ENCODE measurements around the gene GJB2.
"Not testable (repeated sequence)": the region's sequence is repeated elsewhere in the genome, so short reads cannot be mapped to it uniquely, and the experiment has no call there.

GJB2 gene

DNA sequence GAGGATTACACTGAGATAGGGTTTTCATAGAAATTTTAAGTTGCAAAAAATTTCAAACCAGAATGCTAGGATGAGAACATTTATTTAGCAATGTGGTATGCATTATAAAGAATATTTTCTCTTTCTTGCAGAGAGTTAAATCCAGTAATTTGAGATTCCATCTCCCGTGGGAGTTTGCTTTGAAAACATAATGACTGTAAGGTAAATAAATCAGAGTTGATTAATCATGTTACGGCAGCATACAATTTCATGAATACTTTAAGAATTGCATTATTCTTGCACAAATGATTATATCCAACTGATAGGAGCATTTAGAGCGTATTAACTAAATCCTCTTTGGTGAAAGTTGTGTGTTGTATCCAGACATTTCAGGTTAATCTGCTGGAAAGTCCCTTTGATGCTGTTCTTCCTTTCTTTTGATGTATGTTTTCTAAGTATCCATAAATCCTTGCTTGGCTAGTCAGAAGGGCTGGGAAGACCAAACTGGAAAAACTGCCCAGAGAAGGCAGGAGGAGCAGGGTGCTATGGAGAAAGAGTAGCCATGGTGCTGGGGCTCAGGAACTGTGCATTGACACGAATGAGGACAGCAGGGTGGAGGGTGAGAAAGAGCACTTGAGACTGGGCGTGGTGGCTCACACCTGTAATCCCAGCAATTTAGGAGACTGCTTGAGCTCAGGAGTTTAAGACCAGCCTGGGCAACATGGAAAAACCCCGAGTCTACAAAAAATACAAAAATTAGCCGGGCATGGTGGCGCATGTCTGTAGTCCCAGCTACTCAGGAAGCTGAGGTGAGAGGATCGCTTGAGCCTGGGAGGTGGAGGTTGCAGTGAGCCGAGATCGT lies 27.1 kb downstream of the GJB2 start:
- DNase-seq (ENCODE audit: low read depth in 2 of 2), result no peak

DNA sequence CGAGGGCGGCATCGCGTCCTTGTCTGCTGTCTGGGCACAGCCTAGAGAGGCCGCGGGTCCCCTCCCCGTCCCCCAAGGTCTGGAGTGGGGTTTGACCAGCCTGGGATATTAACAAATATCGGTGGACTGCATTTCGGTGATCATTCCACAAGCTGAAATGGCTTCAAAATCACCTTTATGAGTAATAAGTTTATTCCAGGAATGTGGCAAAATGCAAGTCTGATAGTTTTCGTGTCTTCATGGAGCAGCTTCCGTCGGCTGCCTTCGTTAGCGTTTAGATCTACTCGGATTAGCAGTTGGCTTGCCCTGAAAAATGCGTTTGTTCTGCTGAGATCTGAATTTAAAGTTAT lies 30.8 kb downstream of the GJB2 start:
- no peak for DNase-seq (ENCODE audit: low read depth in 2 of 2)

DNA sequence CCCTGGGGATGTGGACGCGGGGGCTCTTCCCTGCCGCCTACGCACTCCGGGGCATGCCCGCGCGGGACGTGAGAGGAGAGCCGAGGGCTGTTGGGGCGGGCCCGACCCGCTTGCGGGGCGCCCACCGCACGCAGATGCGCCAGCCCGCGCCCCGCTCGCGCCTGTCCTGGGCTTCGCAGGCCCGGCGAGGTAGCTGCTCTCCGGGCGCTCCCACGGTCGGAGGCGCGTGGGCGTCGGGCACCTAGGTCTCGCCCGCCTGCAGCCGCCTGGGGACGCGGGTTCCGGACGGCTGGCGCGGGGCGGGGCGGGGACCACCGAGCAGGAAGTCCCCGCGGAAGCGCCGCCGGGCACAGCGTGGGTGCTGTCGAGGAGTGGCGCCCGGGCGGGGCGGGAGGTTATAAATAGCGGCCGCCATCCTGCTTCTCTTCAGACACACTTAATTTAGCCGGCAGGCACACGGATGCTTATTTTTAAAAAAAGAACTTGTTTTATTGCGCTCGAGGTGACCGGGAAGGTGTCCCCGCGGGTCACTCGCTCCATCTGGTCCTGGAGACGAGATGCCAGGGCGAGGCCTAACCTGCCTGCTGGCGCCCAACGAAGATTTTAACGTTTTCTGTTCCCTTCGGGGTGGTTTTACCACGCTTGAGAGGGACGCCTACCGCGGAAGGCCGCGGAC lies 31.3 kb downstream of the GJB2 start:
- DNase-seq (ENCODE audit: low read depth in 2 of 2), result peak in 1 of 2 donors; percentile 25

DNA sequence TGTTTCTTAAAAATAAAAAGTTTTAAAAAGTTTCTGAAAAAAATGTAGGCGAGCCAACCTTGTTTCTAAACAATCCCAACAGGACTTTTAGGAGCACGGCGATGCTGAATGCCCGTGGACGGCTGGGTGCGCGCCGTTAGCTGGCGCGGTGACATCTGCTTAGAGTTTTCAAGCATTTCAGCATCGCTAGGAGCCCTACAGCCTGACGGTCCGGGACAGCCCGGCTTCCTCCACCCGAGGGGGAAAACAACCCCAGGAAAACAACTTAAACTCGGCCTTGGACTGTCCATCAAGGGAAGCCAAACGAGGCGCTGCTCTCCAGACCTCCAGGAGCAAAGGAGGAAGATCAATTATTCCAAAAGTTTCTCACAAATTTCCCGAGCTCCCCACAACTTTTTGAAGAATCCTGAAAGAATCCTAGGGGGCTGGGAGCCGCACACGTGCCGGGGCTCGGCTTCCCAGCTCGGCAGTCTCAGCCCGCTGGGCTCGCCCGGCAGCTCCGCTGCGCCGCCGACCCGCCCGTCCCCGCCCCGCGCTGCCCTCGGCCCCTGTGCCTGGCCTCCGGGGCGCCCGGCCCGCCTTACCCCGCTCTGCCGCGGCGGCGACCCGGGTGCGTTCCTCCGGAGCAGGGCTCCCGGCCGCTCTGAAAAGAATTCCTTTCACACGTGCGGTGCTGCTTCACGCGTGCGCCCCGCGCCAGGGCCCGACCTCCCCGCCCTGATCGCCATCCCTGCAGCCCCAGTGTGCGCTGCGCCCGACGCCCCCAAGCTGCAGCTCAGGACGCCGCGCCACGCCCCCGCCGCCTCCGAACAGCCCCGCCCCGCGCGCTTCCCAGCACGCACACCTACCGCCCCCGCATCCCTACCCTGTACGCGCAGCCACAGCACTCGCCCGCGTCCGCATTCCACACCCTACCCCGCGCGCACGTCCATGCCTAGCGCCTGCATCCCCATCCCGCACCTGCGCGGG lies 32.1 kb downstream of the GJB2 start, which contains the start of gene GJA3:
GJA3 (minus strand) TSS at position 747 of the 969 bp plus-strand sequence. CDS start 17,764 bp downstream, outside the sequence.
- peak in 1 of 2 donors; percentile 32 for DNase-seq (ENCODE audit: low read depth in 2 of 2)

DNA sequence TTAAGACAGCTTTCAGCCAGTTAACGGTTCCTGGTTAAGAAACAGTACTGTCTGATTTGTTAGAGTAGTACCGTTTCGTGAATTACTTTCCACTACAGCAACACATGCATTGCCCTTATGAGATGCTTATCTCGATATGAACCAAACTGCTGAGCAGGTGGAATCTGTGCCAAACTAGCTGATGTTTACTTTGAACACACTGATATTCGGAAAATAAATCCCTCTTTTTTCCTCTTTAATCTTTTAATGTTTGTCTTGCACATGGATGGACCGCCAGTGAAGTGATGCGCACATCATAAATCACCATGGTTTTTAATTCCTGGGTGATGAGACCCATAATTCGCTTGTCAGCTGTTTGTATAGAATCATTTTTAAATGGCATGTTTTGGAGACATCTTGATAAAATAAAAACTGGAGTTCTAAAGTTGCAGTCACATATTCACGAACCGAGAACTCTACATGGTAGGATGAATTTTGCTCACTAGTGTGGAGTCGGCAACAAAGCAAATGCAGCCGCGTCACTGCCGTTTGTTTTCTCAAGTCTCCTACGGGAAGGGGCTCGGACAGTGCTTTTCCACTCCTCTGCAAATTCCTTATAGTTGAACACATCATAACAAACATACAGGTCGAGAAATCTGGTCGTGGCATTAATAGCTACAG lies 33.0 kb downstream of the GJB2 start:
- DNase-seq (ENCODE audit: low read depth in 2 of 2), result no peak

DNA sequence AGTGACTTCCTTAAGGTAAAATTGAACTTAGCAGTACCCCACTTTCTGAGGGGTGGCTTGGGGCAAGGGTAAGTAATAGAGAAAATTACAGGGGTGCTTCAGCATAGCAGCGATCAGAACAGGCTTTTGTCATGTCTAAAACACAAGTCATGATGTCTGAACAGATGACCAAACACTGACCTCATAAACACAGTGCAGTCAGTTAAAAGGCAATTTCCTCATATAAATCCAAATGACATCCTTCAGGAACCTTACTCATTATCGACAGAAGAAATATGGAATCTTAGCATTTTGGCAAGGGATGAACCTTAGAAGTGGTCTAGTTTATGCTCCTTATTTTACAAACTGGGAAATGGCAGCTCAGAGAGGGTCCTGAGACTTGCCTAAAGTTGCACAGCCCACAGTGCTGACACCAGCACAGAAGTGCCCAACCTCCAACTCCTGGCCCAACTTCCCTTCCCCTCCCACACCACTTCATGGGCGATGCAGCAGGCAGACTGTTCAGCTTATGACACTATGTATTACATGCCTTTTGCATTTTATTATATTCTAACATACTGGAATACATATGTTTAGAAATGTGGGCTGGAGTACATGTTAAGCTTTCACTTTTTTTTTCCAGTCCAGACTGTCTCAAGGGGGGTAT lies 35.5 kb downstream of the GJB2 start:
- DNase-seq (ENCODE audit: low read depth in 2 of 2), result no peak

DNA sequence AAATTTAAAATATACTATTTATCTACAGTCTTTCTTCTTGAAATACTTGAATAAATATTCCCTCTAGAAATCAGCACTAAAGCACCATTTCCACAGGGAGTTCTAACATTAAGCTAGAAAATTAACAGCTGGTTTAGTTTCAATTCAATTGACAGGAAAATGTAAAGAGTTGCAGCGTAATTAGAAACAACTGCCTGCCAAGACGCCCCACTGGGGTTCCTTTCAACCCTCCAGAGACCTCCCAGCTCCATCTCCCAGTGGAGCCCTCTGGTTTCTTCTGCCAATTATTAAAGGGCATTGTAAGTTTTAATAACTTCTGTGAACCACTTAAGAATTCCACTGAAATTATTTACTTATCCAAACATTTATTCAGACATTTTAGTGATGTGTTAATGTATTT lies 36.0 kb downstream of the GJB2 start:
- no peak for DNase-seq (ENCODE audit: low read depth in 2 of 2)

DNA sequence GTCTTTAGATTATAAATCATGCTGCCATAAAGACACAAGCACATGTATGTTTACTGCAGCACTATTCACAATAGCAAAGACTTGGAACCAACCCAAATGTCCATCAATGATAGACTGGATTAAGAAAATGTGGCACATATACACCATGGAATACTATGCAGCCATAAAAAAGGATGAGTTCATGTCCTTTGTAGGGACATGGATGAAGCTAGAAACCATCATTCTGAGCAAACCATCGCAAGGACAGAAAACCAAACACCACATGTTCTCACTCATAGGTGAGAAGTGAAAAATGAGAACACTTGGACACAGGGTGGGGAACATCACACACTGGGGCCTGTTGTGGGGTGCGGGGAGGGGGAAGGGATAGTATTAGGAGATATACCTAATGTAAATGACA lies 39.4 kb downstream of the GJB2 start:
- DNase-seq (ENCODE audit: low read depth in 2 of 2), result not testable (repeated sequence)

DNA sequence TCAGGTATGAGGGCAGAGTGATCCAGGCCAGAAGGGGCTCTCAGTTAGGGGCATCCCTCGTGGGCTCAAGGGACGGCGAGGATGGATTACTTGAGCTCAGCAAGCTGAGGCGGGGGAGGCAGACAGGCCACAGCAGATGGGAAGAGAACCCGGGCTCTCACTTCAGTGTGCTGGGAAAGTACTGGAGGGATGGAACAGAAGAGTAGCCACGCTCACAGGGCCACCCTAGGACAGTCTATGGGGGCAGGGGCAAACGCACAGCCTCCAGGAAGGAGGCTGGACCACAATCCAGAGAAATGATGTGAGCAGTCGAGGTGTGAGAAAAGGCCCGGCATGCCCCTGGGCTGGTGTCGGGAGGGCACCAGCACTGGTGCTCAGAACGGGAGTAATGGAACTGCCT lies 41.1 kb downstream of the GJB2 start:
- no peak for DNase-seq (ENCODE audit: low read depth in 2 of 2)

DNA sequence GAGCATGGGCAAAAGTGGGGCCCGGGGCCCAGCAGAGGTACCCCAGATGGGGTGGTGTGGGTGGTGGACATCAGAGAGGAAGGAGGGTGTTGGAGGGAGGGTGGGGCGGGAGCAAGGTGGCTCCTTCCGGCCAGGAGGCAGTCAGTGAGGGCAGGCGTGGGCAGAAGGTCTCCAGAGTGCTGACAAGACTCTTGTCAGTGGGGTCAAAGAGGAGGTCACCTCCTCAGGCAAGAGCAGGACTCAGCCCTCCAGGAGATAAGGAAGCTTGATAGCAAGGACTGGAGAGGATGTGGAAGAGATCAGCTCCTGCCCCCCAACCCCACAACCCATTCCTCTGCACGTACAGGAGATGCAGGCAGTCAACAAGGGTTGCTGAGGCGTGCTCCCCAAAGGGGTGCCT lies 41.7 kb downstream of the GJB2 start:
- DNase-seq (ENCODE audit: low read depth in 2 of 2), result no peak

DNA sequence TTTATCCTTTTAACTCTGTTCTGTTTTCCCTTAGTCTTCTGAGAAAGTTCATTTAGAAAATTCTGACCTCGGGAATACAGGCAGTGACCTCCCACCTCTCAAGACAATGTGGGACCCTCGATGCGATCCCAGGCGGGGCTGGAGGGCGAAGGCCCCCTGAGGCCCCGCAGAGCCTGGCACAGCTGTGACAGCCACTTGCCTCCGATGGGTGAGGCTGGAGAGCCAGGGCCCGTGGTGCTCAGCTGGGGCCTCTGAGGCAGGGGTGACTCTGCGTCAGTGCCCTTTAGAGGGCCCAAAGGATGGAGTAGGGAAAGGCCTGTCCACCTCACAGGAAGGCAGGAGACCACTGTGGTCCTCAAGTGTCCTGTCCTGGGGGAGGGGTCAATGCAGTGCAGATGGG lies 42.2 kb downstream of the GJB2 start:
- no peak for DNase-seq (ENCODE audit: low read depth in 2 of 2)

DNA sequence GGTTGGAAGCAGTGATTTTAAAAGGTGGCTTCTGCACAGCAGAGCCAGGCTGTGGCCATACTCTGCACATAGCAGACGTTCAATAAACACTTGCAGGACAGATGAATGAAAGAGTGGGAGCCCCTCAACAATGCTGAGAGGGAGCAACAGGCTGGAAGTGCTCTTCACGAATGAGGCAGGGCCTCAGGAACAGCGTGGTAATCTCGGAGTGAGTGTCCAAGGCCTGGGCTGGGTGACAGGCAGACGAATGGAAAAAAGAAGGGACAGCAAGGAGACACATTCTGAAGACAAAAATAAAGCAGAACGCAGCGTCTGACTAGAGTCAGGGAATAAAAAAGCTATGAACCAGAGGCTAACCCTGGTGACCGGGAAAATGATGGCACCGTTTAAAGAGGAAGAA lies 43.0 kb downstream of the GJB2 start:
- no peak for DNase-seq (ENCODE audit: low read depth in 2 of 2)

DNA sequence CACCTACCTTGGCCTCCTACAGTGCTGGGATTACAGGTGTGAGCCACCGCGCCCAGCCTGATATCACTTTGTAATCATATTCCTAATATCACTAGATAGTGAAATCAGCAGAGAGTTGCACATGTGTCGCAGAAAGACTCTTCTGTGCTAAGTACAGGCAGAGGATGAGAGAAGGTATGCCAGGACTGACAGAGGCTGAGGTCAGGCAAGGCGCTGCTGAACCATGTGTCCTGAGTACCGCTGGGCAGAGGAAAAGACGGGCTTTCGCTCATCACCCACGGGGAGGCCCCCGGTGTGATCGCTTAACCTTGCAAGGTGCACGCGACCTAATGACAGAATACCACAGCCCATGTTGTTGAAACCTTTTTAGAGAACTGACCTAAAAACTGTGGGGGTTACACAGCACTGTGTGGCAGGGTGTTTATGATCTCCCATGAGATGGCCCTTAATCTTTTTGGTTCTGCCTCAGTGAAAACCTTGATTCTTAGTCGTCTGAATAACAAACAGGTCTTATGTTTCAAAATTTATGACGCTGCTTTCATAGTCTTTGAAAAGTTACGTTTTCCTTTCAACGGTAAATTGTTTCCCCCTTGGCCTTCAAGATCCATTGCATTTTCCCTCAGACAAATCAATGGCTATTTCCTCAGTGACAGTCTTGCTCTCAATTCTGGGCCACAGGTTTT lies 44.1 kb downstream of the GJB2 start:
- DNase-seq (ENCODE audit: low read depth in 2 of 2), result no peak

DNA sequence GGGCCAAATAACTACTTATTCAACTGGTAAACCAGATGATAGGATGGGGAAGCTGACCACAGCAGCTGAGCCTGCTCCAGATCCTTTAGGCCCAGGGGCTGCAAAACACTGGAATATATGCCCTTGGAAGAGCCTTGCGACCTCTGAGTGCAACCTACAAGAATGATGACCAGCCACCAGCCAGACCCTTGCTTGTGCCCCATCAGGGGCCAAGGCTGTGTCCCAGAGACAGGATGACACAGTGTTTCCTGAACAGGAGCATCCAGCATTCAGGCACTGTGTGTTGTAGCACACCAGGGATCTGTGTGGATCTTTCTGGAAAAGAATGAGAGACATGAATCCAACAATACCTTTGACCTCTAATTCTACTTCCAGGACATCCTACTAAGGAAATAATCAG lies 46.4 kb downstream of the GJB2 start:
- no peak for DNase-seq (ENCODE audit: low read depth in 2 of 2)

DNA sequence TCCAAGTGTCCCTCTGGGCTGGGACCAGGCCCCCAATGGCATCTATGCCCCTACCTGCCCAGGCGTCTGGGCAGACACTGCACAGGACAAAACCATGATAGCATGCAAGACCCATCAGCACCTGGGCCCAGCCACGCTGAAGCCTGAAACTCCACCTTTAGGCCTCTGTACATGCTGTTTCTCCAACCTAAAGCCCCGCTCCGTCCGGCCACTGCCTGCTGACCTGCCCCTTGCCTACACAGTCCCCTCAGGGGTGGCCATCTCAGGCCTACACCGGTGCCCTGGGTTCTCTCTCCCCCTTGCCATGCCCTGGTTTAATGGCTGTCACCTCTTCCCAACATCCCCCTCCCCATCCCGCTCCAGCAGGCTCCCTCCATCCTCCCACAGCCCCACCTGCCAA lies 47.2 kb downstream of the GJB2 start:
- DNase-seq (ENCODE audit: low read depth in 2 of 2), result no peak

DNA sequence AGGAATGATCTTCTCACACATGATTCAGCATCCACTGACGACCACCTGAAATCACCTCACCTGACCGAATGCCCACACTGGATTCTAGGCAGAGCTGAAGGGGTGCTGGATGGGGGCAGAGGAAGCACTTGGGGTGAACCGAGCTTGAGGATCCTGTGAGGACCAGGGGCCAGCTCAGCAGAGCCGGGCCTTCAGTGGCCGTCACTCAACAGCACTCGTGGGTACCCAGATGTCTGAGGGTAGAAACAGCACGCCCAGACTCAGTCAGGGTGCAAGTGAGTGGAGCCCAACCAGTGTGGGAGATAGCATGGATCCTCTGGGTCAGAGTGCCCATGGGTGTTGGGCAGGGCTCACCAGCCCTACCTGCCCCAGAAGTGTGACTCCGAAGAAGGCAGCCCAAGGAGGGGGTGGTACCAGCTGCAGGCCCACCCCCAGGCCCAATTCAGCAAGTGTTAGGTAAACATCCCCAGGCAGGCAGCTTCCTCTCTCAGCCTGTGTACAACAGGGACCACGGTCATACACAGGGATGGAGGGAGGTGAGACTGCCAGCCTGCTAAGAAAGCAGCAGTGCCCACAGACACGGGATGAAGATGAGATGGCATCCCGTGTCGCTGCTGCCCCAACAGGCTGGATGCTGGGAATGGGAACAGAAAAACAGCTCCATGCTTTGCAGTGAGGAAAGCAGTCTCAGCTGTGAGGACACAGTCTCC lies 48.4 kb downstream of the GJB2 start:
- no peak for DNase-seq (ENCODE audit: low read depth in 2 of 2)

DNA sequence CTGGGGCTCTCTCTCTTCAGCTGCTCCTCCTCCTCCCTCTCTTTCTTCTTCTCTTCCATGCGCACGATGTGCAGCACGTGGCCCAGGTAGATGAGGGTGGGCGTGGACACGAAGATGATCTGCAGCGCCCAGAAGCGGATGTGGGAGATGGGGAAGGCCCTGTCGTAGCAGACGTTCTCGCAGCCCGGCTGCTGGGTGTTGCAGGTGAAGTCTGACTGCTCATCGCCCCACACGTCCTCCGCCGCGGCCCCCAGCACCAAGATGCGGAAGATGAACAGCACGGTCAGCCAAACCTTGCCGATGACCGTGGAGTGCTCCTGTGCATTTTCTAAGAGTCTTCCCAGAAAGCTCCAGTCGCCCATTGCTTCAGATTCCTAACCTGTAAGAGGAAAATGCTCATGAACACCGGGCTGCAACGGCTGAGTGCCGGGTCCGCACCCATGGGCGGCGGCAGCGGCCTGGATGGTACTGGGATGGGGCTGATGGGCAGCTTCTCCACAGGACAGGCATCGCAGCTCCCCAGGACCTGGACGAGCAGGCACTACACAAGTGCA lies 49.7 kb downstream of the GJB2 start:
- DNase-seq (ENCODE audit: low read depth in 2 of 2), result no peak

DNA sequence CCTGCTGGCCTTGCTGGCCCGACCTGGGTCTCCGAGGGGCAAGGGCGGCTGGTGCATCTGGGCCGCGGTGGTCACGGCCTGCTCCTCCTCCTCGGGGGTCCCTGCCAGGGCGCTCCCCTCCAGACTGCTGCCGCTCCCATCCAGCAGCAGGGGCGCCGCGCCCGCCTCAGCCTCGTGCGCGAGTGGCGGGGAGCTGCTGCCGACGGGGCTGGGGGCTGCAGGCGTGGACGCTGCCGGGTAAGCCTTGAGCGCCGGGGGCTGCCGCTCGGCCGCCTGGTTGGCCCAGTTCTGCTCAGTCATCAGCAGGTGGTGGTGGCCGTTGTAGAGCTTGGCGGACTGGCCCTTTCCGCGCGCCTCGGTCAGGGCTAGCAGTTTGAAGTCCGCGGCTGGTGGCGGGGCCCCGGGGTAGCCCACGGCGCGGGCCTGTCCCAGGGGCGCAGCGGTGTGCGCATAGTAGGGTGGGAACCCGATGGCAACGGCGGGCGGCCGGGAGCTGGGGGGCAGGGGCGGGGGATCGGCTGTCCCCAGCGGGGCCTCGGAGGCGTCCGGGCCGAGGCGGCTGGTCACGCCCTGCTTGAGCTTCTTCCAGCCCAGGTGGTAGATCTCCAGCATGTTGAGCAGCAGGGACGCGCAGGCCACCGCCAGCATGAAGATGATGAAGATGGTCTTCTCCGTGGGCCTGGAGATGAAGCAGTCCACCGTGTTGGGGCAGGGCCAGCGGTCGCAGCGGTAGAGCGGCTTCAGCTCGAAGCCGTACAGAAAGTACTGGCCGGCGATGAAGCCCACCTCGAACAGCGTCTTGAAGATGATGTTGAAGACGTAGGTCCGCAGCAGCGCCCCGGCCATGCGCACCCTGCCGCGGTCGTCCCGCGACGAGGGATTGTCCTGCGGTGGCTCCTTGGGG lies 50.5 kb downstream of the GJB2 start:
- DNase-seq (ENCODE audit: low read depth in 2 of 2), result no peak

Measured in stimulated activated CD4-positive, alpha-beta T cell treated with anti-CD3 and anti-CD28 coated beads, Interleukin-4, amount 100 ng/mL, for 48 hours (primary cell).